AML-193 (cell line): Measurements from ENCODE around the gene COL3A1.
A peak's percentile ranks its signal among the peaks of the same experiment; 100 is the strongest.

Experiments
- DNase-seq, 2 experiments: peaks; one replicate each; lab custom pipeline; 2025; lab: John Stamatoyannopoulos, UW

COL3A1 gene

GRCh38 chr2:188976545-188977268 is 2.5 kb downstream of the COL3A1 start:
- no peak for DNase-seq

GRCh38 chr2:188977317-188977716 is 3.1 kb downstream of the COL3A1 start:
- no peak for DNase-seq

GRCh38 chr2:188978291-188979081 is 4.3 kb downstream of the COL3A1 start:
- DNase-seq: no peak

- DNase-seq: no peak
Observed at GRCh38 chr2:188979187-188980114, 5.3 kb downstream of the COL3A1 start.

- DNase-seq: no peak
Observed at GRCh38 chr2:188983427-188984064, 9.4 kb downstream of the COL3A1 start.

- DNase-seq: peak in 1 of 2 experiments; percentile 1
Observed at GRCh38 chr2:188984065-188984491, 9.9 kb downstream of the COL3A1 start.

- DNase-seq: no peak
Observed at GRCh38 chr2:188984680-188985079, 10.5 kb downstream of the COL3A1 start.

- DNase-seq: no peak
Observed at GRCh38 chr2:188986839-188987238, 12.7 kb downstream of the COL3A1 start.

GRCh38 chr2:188993247-188993646 is 19.1 kb downstream of the COL3A1 start:
- no peak for DNase-seq

GRCh38 chr2:188997263-188997662 is 23.1 kb downstream of the COL3A1 start:
- no peak for DNase-seq

GRCh38 chr2:189000221-189000620 is 26.0 kb downstream of the COL3A1 start:
- DNase-seq: no peak

GRCh38 chr2:189002079-189002478 is 27.9 kb downstream of the COL3A1 start:
- no peak for DNase-seq

GRCh38 chr2:189008555-189009262 is 34.5 kb downstream of the COL3A1 start:
- no peak for DNase-seq

GRCh38 chr2:189010536-189010935 is 36.4 kb downstream of the COL3A1 start:
- DNase-seq: no peak

- DNase-seq: no peak
Observed at GRCh38 chr2:189012351-189012750, 38.2 kb downstream of the COL3A1 start.

- DNase-seq: no peak
Observed at GRCh38 chr2:189013031-189013430, 38.9 kb downstream of the COL3A1 start.

GRCh38 chr2:189013671-189014448 is 39.7 kb downstream of the COL3A1 start:
- DNase-seq: no peak

GRCh38 chr2:189014449-189015138 is 40.4 kb downstream of the COL3A1 start:
- no peak for DNase-seq

GRCh38 chr2:189015359-189015758 is 41.2 kb downstream of the COL3A1 start:
- no peak for DNase-seq
